Glomerular visceral epithelial cell (primary cell): ENCODE data around the gene PGAM5.

ENCODE experiments used
- DNase-seq: peaks from one replicate; pipeline ENCODE4 v3.0.0-alpha.2; 2016; ENCODE audit errors: extremely low spot score

PGAM5 gene

GRCh38 chr12:132710405-132711079 lies at the start of gene PGAM5:
TSS of gene PGAM5 (plus strand) at chr12:132710842. CDS start at chr12:132710877, 35 bp downstream.
- DNase-seq, result peak; percentile 90

- no peak for DNase-seq
Observed at GRCh38 chr12:132660996-132661395, 49.6 kb upstream of the PGAM5 start.

GRCh38 chr12:132661972-132662371 lies 48.7 kb upstream of the PGAM5 start:
- DNase-seq, result no peak

- DNase-seq, result no peak
Observed at GRCh38 chr12:132662901-132663755, 47.5 kb upstream of the PGAM5 start.

GRCh38 chr12:132664206-132665148 lies 46.2 kb upstream of the PGAM5 start:
- no peak for DNase-seq

- DNase-seq, result no peak
Observed at GRCh38 chr12:132665149-132665491, 45.5 kb upstream of the PGAM5 start.

GRCh38 chr12:132665794-132666193 lies 44.8 kb upstream of the PGAM5 start:
- DNase-seq, result no peak

- DNase-seq, result no peak
Observed at GRCh38 chr12:132668191-132669088, 42.2 kb upstream of the PGAM5 start.

GRCh38 chr12:132669166-132669879 lies 41.3 kb upstream of the PGAM5 start:
- no peak for DNase-seq

- no peak for DNase-seq
Observed at GRCh38 chr12:132672116-132672515, 38.5 kb upstream of the PGAM5 start.

- DNase-seq, result no peak
Observed at GRCh38 chr12:132672678-132673077, 38.0 kb upstream of the PGAM5 start.

- no peak for DNase-seq
Observed at GRCh38 chr12:132673288-132674179, 37.1 kb upstream of the PGAM5 start.

- DNase-seq, result no peak
Observed at GRCh38 chr12:132674561-132674960, 36.1 kb upstream of the PGAM5 start.

GRCh38 chr12:132675757-132676432 lies 34.7 kb upstream of the PGAM5 start:
- DNase-seq, result no peak

- DNase-seq, result no peak
Observed at GRCh38 chr12:132677492-132677891, 33.1 kb upstream of the PGAM5 start.

- peak; percentile 7 for DNase-seq
Observed at GRCh38 chr12:132685400-132685799, 25.2 kb upstream of the PGAM5 start.

- no peak for DNase-seq
Observed at GRCh38 chr12:132686825-132687210, 23.8 kb upstream of the PGAM5 start.

- peak; percentile 96 for DNase-seq
Observed at GRCh38 chr12:132687211-132688164, 23.2 kb upstream of the PGAM5 start, which contains the start of the genes POLE and PXMP2. TSS of gene POLE (minus strand) at chr12:132687342. CDS start at chr12:132687315, 27 bp downstream. TSS of gene PXMP2 (plus strand) at chr12:132687587. CDS start at chr12:132687671, 84 bp downstream.
